Neuron (in vitro differentiated cells): ENCODE data around the gene PARD3B.

Experiments
- H2AFZ ChIP-seq: one replicate; pipeline ENCODE4 v1.6.1; 2013; ENCODE audit warnings: low read depth, mild to moderate bottlenecking, inconsistent platforms, low read length, moderate library complexity
- H3K27me3 ChIP-seq: one replicate; pipeline ENCODE4 v1.6.1; 2013; ENCODE audit warnings: low read length; ENCODE audit not compliant: insufficient read depth
- H3K36me3 ChIP-seq: one replicate; pipeline ENCODE4 v1.6.1; 2013; ENCODE audit warnings: low read length; ENCODE audit not compliant: insufficient read depth
- H3K4me1 ChIP-seq: one replicate; pipeline ENCODE4 v1.6.1; 2013; ENCODE audit warnings: low read length; ENCODE audit not compliant: insufficient read depth
- H3K4me3 ChIP-seq: 2 replicates; pipeline ENCODE4 v1.5.1; 2013; ENCODE audit warnings: mild to moderate bottlenecking, low read length, moderate library complexity
- H3K9me3 ChIP-seq: one replicate; pipeline ENCODE4 v1.6.1; 2013; ENCODE audit warnings: low read length

Gene PARD3B

GRCh38 chr2:205494537-205495235 is 949.4 kb downstream of the PARD3B start:
- Histone ChIP-seq H3K36me3 (no peaks in the 10 kb centered on the region), H3K27me3 (no peaks in the 10 kb centered on the region), H2AFZ (no peak overlapping the region), H3K9me3 (no peaks in the 10 kb centered on the region), H3K4me1 (peaks cover 28% of the 10 kb centered on the region), H3K4me3 (no peak overlapping the region)

GRCh38 chr2:205495819-205496218 is 950.5 kb downstream of the PARD3B start:
- Histone ChIP-seq H2AFZ (no peak overlapping the region), H3K4me3 (no peak overlapping the region), H3K9me3 (no peaks in the 10 kb centered on the region), H3K36me3 (peaks cover 3% of the 10 kb centered on the region), H3K27me3 (no peaks in the 10 kb centered on the region), H3K4me1 (peaks cover 28% of the 10 kb centered on the region)

GRCh38 chr2:205496370-205496769 is 951.1 kb downstream of the PARD3B start:
- no peaks in the 10 kb centered on the region for H3K27me3 ChIP-seq
- no peak overlapping the region for H3K4me3 ChIP-seq
- peaks cover 3% of the 10 kb centered on the region for H3K36me3 ChIP-seq
- H3K4me1 ChIP-seq: peaks cover 28% of the 10 kb centered on the region
- H2AFZ ChIP-seq: no peak overlapping the region
- no peaks in the 10 kb centered on the region for H3K9me3 ChIP-seq

- Histone ChIP-seq H3K9me3 (no peaks in the 10 kb centered on the region), H3K27me3 (no peaks in the 10 kb centered on the region), H3K36me3 (peaks cover 3% of the 10 kb centered on the region), H2AFZ (no peak overlapping the region), H3K4me3 (no peak overlapping the region), H3K4me1 (peaks cover 28% of the 10 kb centered on the region)
These were observed 951.5 kb downstream of the PARD3B start for GRCh38 chr2:205496772-205497171.

- no peaks in the 10 kb centered on the region for H3K9me3 ChIP-seq
- H3K27me3 ChIP-seq: no peaks in the 10 kb centered on the region
- no peak overlapping the region for H2AFZ ChIP-seq
- H3K4me1 ChIP-seq: peaks cover 28% of the 10 kb centered on the region
- peaks cover 3% of the 10 kb centered on the region for H3K36me3 ChIP-seq
- H3K4me3 ChIP-seq: no peak overlapping the region
These were observed 953.7 kb downstream of the PARD3B start for GRCh38 chr2:205499006-205499405.

GRCh38 chr2:205500065-205500464 is 954.8 kb downstream of the PARD3B start:
- peaks cover 3% of the 10 kb centered on the region for H3K36me3 ChIP-seq
- H3K4me1 ChIP-seq: peaks cover 18% of the 10 kb centered on the region
- H2AFZ ChIP-seq: no peak overlapping the region
- no peak overlapping the region for H3K4me3 ChIP-seq
- H3K27me3 ChIP-seq: no peaks in the 10 kb centered on the region
- H3K9me3 ChIP-seq: no peaks in the 10 kb centered on the region

- H3K9me3 ChIP-seq: no peaks in the 10 kb centered on the region
These were observed 955.7 kb downstream of the PARD3B start for GRCh38 chr2:205500951-205501350.

GRCh38 chr2:205501826-205502225 is 956.6 kb downstream of the PARD3B start:
- Histone ChIP-seq H3K27me3 (no peaks in the 10 kb centered on the region), H3K4me1 (peaks cover 7% of the 10 kb centered on the region), H3K9me3 (no peaks in the 10 kb centered on the region), H2AFZ (no peak overlapping the region), H3K4me3 (no peak overlapping the region), H3K36me3 (peaks cover 3% of the 10 kb centered on the region)

More at GRCh38 chr2:205500951-205501350, 955.7 kb downstream of the PARD3B start:
- Histone ChIP-seq H3K36me3 (peaks cover 3% of the 10 kb centered on the region), H3K4me3 (no peak overlapping the region), H3K4me1 (peaks cover 12% of the 10 kb centered on the region), H3K27me3 (no peaks in the 10 kb centered on the region), H2AFZ (no peak overlapping the region)

- Histone ChIP-seq H3K27me3 (no peaks in the 10 kb centered on the region), H3K36me3 (peaks cover 3% of the 10 kb centered on the region), H3K4me3 (no peak overlapping the region), H3K4me1 (no peaks in the 10 kb centered on the region), H3K9me3 (no peaks in the 10 kb centered on the region), H2AFZ (no peak overlapping the region)
These were observed 960.1 kb downstream of the PARD3B start for GRCh38 chr2:205505371-205505770.

- Histone ChIP-seq H3K36me3 (no peaks in the 10 kb centered on the region), H3K9me3 (no peaks in the 10 kb centered on the region), H2AFZ (no peak overlapping the region), H3K4me1 (no peaks in the 10 kb centered on the region), H3K27me3 (no peaks in the 10 kb centered on the region), H3K4me3 (no peak overlapping the region)
These were observed 964.4 kb downstream of the PARD3B start for GRCh38 chr2:205509655-205510054.

- H3K27me3 ChIP-seq: no peaks in the 10 kb centered on the region
- no peaks in the 10 kb centered on the region for H3K36me3 ChIP-seq
- H2AFZ ChIP-seq: no peak overlapping the region
- H3K4me3 ChIP-seq: no peak overlapping the region
- H3K9me3 ChIP-seq: no peaks in the 10 kb centered on the region
- no peaks in the 10 kb centered on the region for H3K4me1 ChIP-seq
These were observed 965.1 kb downstream of the PARD3B start for GRCh38 chr2:205510345-205510744.

- Histone ChIP-seq H3K36me3 (no peaks in the 10 kb centered on the region), H3K27me3 (no peaks in the 10 kb centered on the region), H3K9me3 (no peaks in the 10 kb centered on the region), H3K4me1 (no peaks in the 10 kb centered on the region), H3K4me3 (no peak overlapping the region), H2AFZ (no peak overlapping the region)
These were observed 965.9 kb downstream of the PARD3B start for GRCh38 chr2:205511221-205511620.

- H3K27me3 ChIP-seq: no peaks in the 10 kb centered on the region
- no peaks in the 10 kb centered on the region for H3K36me3 ChIP-seq
- no peak overlapping the region for H2AFZ ChIP-seq
- H3K4me1 ChIP-seq: no peaks in the 10 kb centered on the region
- H3K4me3 ChIP-seq: no peak overlapping the region
- H3K9me3 ChIP-seq: no peaks in the 10 kb centered on the region
These were observed 966.4 kb downstream of the PARD3B start for GRCh38 chr2:205511641-205512040.

GRCh38 chr2:205520311-205520710 is 975.0 kb downstream of the PARD3B start:
- H3K4me3 ChIP-seq: no peak overlapping the region
- H3K36me3 ChIP-seq: no peaks in the 10 kb centered on the region
- H3K4me1 ChIP-seq: no peaks in the 10 kb centered on the region
- peaks cover 7% of the 10 kb centered on the region for H3K9me3 ChIP-seq
- H3K27me3 ChIP-seq: no peaks in the 10 kb centered on the region
- no peak overlapping the region for H2AFZ ChIP-seq
